ENCODE results near the gene PLAAT4. TPM values are rescaled to one million over a fixed set of nuclear protein-coding genes. Genes with fewer than 3 reads are reported as not detected.

PLAAT4 gene
- total and polyA plus RNA-seq, 10 of the 15 experiments (the other 5 are each of a cell fraction or from before 2014, with no cell fraction given), result 6.0 to 34.3 (median 12.4) TPM

GRCh38 chr11:63556404-63557013 lies 19.9 kb downstream of the PLAAT4 start:
- H3K79me2 ChIP-seq (ENCODE audit: control insufficient read depth, insufficient read depth, low read length), result no peaks in the 10 kb centered on the region
- ATAC-seq (no peak), FAIRE-seq (no peak), DNase-seq (ENCODE audit: low read depth, low spot score) (no peak)
- WGBS (ENCODE audit: insufficient coverage, insufficient replicate concordance, low lambda C conversion rate, missing lambda C conversion rate), result 45% methylated on average over 7 of the region's 7 CpGs
- no peaks in the 10 kb centered on the region for H3K27me3 ChIP-seq (replicated peaks in 1 of 2; ENCODE audit: control insufficient read depth in 2 of 2, insufficient read depth in 2 of 2, low read length in 1 of 2)
- no peaks in the 10 kb centered on the region for H4K20me1 ChIP-seq (ENCODE audit: control insufficient read depth, insufficient read depth)
- no peak overlapping the region for H3K4me3 ChIP-seq
- no peak overlapping the region for H3K27ac ChIP-seq (ENCODE audit: control insufficient read depth, insufficient read depth)
- no peak overlapping the region for H3K4me2 ChIP-seq (ENCODE audit: control insufficient read depth, insufficient read depth)
- POLR2A ChIA-PET, result interaction anchor here (0.5 kb wide), 1 partner anchor 27 kb away, joined by 3 read pairs; no protein-coding TSS in a partner anchor
- BruUV-seq (replicated peaks), result no TSS peak
- RAD21 ChIA-PET (ENCODE audit: unreplicated experiment), result no interaction called here
- in situ Hi-C loops (cut with MboI) (no loop called here), intact Hi-C loops (cut with micrococcal nuclease; ENCODE audit: unreplicated experiment) (no loop called here)
- TF ChIP-seq CREB1 (IDR thresholded peaks at IDR 0.05; ENCODE audit: low read depth), result no peak
- no peak for TF ChIP-seq ZBED1 (IDR thresholded peaks at IDR 0.05; ENCODE audit: borderline replicate concordance)
- TF ChIP-seq GATAD2B (conservative IDR thresholded peaks at IDR 0.05; ENCODE audit: low read depth), result no peak
- TF ChIP-seq CHD1 (IDR thresholded peaks at IDR 0.05; ENCODE audit: low read depth, low read length), result no peak
- TF ChIP-seq ZNF24 (IDR thresholded peaks at IDR 0.05), result no peak
- TF ChIP-seq SUZ12 (IDR thresholded peaks at IDR 0.05; ENCODE audit: unreplicated experiment), result no peak
- no peak for TF ChIP-seq RUNX3 (IDR thresholded peaks at IDR 0.05; ENCODE audit: low read length)
- TF ChIP-seq CHD4 (IDR thresholded peaks at IDR 0.05), result no peak
- TF ChIP-seq PML (IDR thresholded peaks at IDR 0.05; ENCODE audit: low read length), result no peak
- TF ChIP-seq, protein P1, sequence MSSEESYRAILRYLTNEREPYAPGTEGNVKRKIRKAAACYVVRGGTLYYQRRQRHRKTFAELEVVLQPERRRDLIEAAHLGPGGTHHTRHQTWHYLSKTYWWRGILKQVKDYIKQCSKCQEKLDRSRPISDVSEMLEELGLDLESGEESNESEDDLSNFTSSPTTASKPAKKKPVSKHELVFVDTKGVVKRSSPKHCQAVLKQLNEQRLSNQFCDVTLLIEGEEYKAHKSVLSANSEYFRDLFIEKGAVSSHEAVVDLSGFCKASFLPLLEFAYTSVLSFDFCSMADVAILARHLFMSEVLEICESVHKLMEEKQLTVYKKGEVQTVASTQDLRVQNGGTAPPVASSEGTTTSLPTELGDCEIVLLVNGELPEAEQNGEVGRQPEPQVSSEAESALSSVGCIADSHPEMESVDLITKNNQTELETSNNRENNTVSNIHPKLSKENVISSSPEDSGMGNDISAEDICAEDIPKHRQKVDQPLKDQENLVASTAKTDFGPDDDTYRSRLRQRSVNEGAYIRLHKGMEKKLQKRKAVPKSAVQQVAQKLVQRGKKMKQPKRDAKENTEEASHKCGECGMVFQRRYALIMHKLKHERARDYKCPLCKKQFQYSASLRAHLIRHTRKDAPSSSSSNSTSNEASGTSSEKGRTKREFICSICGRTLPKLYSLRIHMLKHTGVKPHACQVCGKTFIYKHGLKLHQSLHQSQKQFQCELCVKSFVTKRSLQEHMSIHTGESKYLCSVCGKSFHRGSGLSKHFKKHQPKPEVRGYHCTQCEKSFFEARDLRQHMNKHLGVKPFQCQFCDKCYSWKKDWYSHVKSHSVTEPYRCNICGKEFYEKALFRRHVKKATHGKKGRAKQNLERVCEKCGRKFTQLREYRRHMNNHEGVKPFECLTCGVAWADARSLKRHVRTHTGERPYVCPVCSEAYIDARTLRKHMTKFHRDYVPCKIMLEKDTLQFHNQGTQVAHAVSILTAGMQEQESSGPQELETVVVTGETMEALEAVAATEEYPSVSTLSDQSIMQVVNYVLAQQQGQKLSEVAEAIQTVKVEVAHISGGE (CRISPR knock-in tag; IDR thresholded peaks at IDR 0.05), result no peak
- TF ChIP-seq ZNF207 (IDR thresholded peaks at IDR 0.05; ENCODE audit: borderline replicate concordance), result no peak
- TF ChIP-seq, protein P2, sequence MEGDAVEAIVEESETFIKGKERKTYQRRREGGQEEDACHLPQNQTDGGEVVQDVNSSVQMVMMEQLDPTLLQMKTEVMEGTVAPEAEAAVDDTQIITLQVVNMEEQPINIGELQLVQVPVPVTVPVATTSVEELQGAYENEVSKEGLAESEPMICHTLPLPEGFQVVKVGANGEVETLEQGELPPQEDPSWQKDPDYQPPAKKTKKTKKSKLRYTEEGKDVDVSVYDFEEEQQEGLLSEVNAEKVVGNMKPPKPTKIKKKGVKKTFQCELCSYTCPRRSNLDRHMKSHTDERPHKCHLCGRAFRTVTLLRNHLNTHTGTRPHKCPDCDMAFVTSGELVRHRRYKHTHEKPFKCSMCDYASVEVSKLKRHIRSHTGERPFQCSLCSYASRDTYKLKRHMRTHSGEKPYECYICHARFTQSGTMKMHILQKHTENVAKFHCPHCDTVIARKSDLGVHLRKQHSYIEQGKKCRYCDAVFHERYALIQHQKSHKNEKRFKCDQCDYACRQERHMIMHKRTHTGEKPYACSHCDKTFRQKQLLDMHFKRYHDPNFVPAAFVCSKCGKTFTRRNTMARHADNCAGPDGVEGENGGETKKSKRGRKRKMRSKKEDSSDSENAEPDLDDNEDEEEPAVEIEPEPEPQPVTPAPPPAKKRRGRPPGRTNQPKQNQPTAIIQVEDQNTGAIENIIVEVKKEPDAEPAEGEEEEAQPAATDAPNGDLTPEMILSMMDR (IDR thresholded peaks at IDR 0.05 in 2 of 3, conservative IDR thresholded peaks at IDR 0.05 in 1 of 3; ENCODE audit: control insufficient read depth in 2 of 3, extremely low read depth in 1 of 3, insufficient read depth in 1 of 3, low read depth in 3 of 3, low read length in 3 of 3), result no peak
- no peaks in the 10 kb centered on the region for H3K36me3 ChIP-seq (ENCODE audit: control insufficient read depth in 2 of 2, insufficient read depth in 2 of 2, low read length in 1 of 2)
- H3K9me3 ChIP-seq (replicated peaks; ENCODE audit: control insufficient read depth, insufficient read depth, low read length), result no peaks in the 10 kb centered on the region
- H2AFZ ChIP-seq (ENCODE audit: control insufficient read depth, low read depth, low read length), result no peak overlapping the region
- H3K9ac ChIP-seq (ENCODE audit: control insufficient read depth, insufficient read depth, low read length), result no peak overlapping the region
- CTCF ChIA-PET, result no interaction called here
- SMC1A ChIA-PET (ENCODE audit: uncharacterized antibody, unreplicated experiment), result no interaction called here
- peaks cover 23% of the 10 kb centered on the region for H3K4me1 ChIP-seq (ENCODE audit: control insufficient read depth, insufficient read depth, low read length)
